MCF 10A (cell line): ENCODE measurements around the gene GRN. TPM values are rescaled to one million over a fixed set of nuclear protein-coding genes. Genes with fewer than 3 reads are reported as not detected.

Experiments
- BruUV-seq: library from RNA; stranded (reverse); fragments of 400-500 nt; replicated peaks from 2 replicates; lab custom pipeline; 2021; lab: Mats Ljungman, UMichigan
- CTCF ChIA-PET: fragments of 300-600 bp; sonication (Branson Sonifier 250); formaldehyde crosslinking; extraction: SDS; loops from one replicate; lab custom pipeline; 2021; ENCODE audit warnings: antibody characterized with exemption, inconsistent platforms; lab: Yijun Ruan, JAX
- POLR2A ChIA-PET: fragments of 300-600, 350-650 bp; sonication (Branson Sonifier 250); formaldehyde crosslinking; extraction: SDS; loops from one replicate; lab custom pipeline; 2020; ENCODE audit warnings: antibody characterized with exemption, inconsistent platforms; lab: Yijun Ruan, JAX
- DNase-seq: peaks from one replicate; pipeline ENCODE4 v3.0.0-alpha.2; 2018; ENCODE audit not compliant: unreplicated experiment
- H3K27ac Mint-ChIP-seq: one replicate; pipeline ENCODE4 v1.8.0; 2022; ENCODE audit warnings: mild to moderate bottlenecking, low read depth, mixed read lengths; ENCODE audit not compliant: unreplicated experiment
- H3K27me3 Mint-ChIP-seq: one replicate; pipeline ENCODE4 v1.8.0; 2022; ENCODE audit warnings: mixed read lengths; ENCODE audit not compliant: insufficient read depth, unreplicated experiment
- H3K36me3 Mint-ChIP-seq: one replicate; pipeline ENCODE4 v1.8.0; 2022; ENCODE audit warnings: mild to moderate bottlenecking, moderate library complexity, mixed read lengths; ENCODE audit not compliant: insufficient read depth, unreplicated experiment
- H3K4me1 Mint-ChIP-seq: one replicate; pipeline ENCODE4 v1.8.0; 2022; ENCODE audit warnings: mixed read lengths; ENCODE audit not compliant: insufficient read depth, unreplicated experiment
- H3K4me3 Mint-ChIP-seq: one replicate; pipeline ENCODE4 v1.8.0; 2022; ENCODE audit warnings: mild to moderate bottlenecking, moderate library complexity, mixed read lengths; ENCODE audit not compliant: unreplicated experiment
- H3K9me3 Mint-ChIP-seq: one replicate; pipeline ENCODE4 v1.8.0; 2022; ENCODE audit warnings: mixed read lengths; ENCODE audit not compliant: unreplicated experiment
- CTCF ChIP-seq: fragments of 200-600 bp; IDR thresholded peaks from one replicate; pipeline ENCODE4 v1.8.0; 2022; ENCODE audit warnings: antibody characterized with exemption, mild to moderate bottlenecking; ENCODE audit not compliant: unreplicated experiment
- intact Hi-C: fragments of 100-400 bp; cut with micrococcal nuclease; formaldehyde crosslinking; loops from 2 replicates; pipeline ENCODE4 v1.14.1; 2022
- total RNA-seq: library from RNA; stranded (reverse); gene quantifications from 2 replicates; pipeline ENCODE4 v1.2.3, GENCODE V29; 2022

GRN gene
- total RNA-seq, 1 experiment from 2014 or later: 143 TPM

- H3K4me1 Mint-ChIP-seq: peaks cover 6% of the 10 kb centered on the region
- CTCF ChIA-PET: interaction anchor here (0.6 to 3.0 kb wide), 17 partner anchors 9 to 190 kb away, joined by 3 to 20 read pairs (median 5); partner anchors contain the start of genes FAM171A2 and GRN
- H3K9me3 Mint-ChIP-seq: no peaks in the 10 kb centered on the region
- BruUV-seq: no TSS peak
- peak; percentile 80 for DNase-seq
- no peaks in the 10 kb centered on the region for H3K27me3 Mint-ChIP-seq
- TF ChIP-seq CTCF: peak; percentile 74
- H3K4me3 Mint-ChIP-seq: peak overlapping the region; percentile 12
- intact Hi-C loops: no loop called here
- no peak overlapping the region for H3K27ac Mint-ChIP-seq
- POLR2A ChIA-PET: interaction anchor here (0.6 to 4.6 kb wide), 10 partner anchors 14 to 261 kb away, joined by 3 to 38 read pairs (median 3); partner anchors contain the start of genes G6PC3, GRN and TMUB2
- H3K36me3 Mint-ChIP-seq: no peaks in the 10 kb centered on the region
Measured at GRCh38 chr17:44331249-44331760, 13.8 kb upstream of the GRN start.

DNA sequence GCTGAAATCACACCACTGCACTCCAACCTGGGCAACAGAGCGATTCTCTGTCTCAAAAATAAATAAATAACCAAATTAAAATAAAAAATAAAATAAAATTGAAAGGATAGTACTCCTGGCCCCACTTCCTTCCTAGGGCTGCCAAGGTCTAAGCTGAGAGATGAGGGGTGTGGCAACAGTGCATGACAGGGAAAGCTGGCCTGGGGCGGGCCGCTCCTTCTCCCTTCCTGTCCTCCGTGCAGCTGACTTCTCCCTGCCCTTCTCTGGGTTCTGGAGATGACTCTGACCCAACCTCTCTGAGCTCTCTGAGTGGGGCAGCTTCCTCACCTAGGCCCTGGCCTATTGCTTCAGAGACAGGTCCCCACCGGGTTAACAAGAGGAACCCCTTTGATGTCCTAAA lies 11.7 kb upstream of the GRN start:
- peaks cover 8% of the 10 kb centered on the region for H3K4me1 Mint-ChIP-seq
- H3K4me3 Mint-ChIP-seq: no peak overlapping the region
- H3K36me3 Mint-ChIP-seq: no peaks in the 10 kb centered on the region
- no peaks in the 10 kb centered on the region for H3K9me3 Mint-ChIP-seq
- no peak for TF ChIP-seq CTCF
- DNase-seq: peak; percentile 55
- ChIA-PET POLR2A (interaction anchor here (1.1 to 4.6 kb wide), 3 partner anchors 9 to 147 kb away, joined by 4 to 38 read pairs (median 17); partner anchors contain the start of genes GRN, SLC25A39 and TMUB2), CTCF (interaction anchor here (0.6 to 3.0 kb wide), 6 partner anchors 10 to 113 kb away, joined by 3 to 20 read pairs (median 4); partner anchors contain the start of genes GRN and UBTF)
- no TSS peak for BruUV-seq
- no peak overlapping the region for H3K27ac Mint-ChIP-seq
- H3K27me3 Mint-ChIP-seq: no peaks in the 10 kb centered on the region
- intact Hi-C loops: no loop called here

DNA sequence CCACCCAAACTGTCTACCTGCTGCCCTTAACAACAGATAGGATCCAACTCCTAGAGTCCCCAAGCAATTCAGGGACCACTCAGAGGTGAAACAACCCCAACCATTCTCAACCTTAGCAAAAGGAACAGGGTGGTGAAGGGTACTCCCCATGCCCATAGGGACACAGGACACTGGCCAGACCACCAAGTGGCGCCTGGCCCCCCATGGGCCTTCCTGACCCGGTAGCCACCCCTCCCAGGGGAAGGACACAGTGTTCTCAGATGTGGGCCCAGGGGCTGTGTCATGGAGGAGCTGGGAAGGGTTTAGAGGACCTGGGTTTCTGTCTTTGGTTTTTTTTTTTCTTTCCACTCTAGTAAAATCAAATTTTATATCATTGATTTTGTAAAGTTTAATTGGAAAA lies 10.8 kb upstream of the GRN start:
- H3K4me1 Mint-ChIP-seq: peaks cover 12% of the 10 kb centered on the region
- no peak overlapping the region for H3K4me3 Mint-ChIP-seq
- TF ChIP-seq CTCF: no peak
- POLR2A ChIA-PET: interaction anchor here (1.0 to 4.6 kb wide), 2 partner anchors 11 to 149 kb away, joined by 4 to 38 read pairs; partner anchors contain the start of gene GRN
- BruUV-seq: no TSS peak
- H3K27ac Mint-ChIP-seq: no peak overlapping the region
- H3K36me3 Mint-ChIP-seq: no peaks in the 10 kb centered on the region
- DNase-seq: no peak
- CTCF ChIA-PET: interaction anchor here (1.5 kb wide), 1 partner anchor 114 kb away, joined by 3 read pairs; the partner anchor contains the start of gene UBTF
- H3K27me3 Mint-ChIP-seq: no peaks in the 10 kb centered on the region
- intact Hi-C loops: no loop called here
- no peaks in the 10 kb centered on the region for H3K9me3 Mint-ChIP-seq

DNA sequence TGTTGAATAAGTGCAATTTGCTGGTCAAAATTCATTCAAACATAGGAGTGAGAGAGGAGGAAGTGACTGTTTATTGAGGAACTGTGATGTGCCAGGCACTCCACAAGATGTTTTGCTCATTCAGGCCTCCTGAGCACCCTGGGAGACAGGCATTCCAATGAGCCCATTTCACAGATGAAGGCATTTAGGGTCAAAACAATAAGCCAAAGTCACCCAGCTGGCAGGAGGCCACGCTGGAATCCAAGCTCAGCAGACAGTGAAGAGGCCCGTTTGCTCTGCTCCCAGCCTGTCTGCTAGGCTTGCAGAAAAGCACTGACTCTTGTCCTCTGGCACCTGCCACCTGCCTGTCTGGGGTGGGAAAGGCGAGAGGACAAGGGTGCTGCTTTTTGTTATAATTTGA lies 10.4 kb upstream of the GRN start:
- H3K27me3 Mint-ChIP-seq: no peaks in the 10 kb centered on the region
- TF ChIP-seq CTCF: no peak
- no TSS peak for BruUV-seq
- ChIA-PET CTCF (interaction anchor here (1.5 kb wide), 1 partner anchor 115 kb away, joined by 3 read pairs; the partner anchor contains the start of gene UBTF), POLR2A (interaction anchor here (1.0 to 2.3 kb wide), 3 partner anchors 10 to 149 kb away, joined by 3 to 8 read pairs (median 4); partner anchors contain the start of gene GRN)
- intact Hi-C loops: no loop called here
- no peak overlapping the region for H3K27ac Mint-ChIP-seq
- no peak for DNase-seq
- H3K9me3 Mint-ChIP-seq: no peaks in the 10 kb centered on the region
- no peak overlapping the region for H3K4me3 Mint-ChIP-seq
- H3K36me3 Mint-ChIP-seq: no peaks in the 10 kb centered on the region
- H3K4me1 Mint-ChIP-seq: peaks cover 12% of the 10 kb centered on the region
